MM.1S (cell line): Measurements from ENCODE around the gene FGFR2.

Experiments
- DNase-seq: peaks from one replicate; pipeline ENCODE4 v3.0.0-alpha.2; 2015
- H2AFZ ChIP-seq: fragments of 300-600 bp; sonication (generic); 2 replicates; pipeline ENCODE4 v1.6.0; 2016; ENCODE audit warnings: antibody characterized with exemption, low read length
- H3F3A ChIP-seq: fragments of 300-600 bp; sonication (generic); 2 replicates; pipeline ENCODE4 v1.6.1; 2016; ENCODE audit warnings: mild to moderate bottlenecking, antibody characterized with exemption, low read length, moderate library complexity, mixed read lengths; ENCODE audit not compliant: insufficient read depth
- H3K27ac ChIP-seq: fragments of 300-600 bp; sonication (generic); 2 replicates; pipeline ENCODE4 v1.5.1; 2016; ENCODE audit warnings: mild to moderate bottlenecking, low read length
- H3K27me3 ChIP-seq: fragments of 300-600 bp; sonication (generic); replicated peaks from 2 replicates; pipeline ENCODE4 v1.6.0; 2016; ENCODE audit warnings: low read length; ENCODE audit not compliant: insufficient read depth
- H3K36me3 ChIP-seq: fragments of 300-600 bp; sonication (generic); replicated peaks from 2 replicates; pipeline ENCODE4 v1.6.1; 2016; ENCODE audit warnings: mild to moderate bottlenecking, low read length, mixed read lengths; ENCODE audit not compliant: insufficient read depth
- H3K4me1 ChIP-seq: fragments of 300-600 bp; sonication (generic); 2 replicates; pipeline ENCODE4 v1.6.1; 2016; ENCODE audit warnings: low read length, mixed read lengths
- H3K4me2 ChIP-seq: fragments of 300-600 bp; sonication (generic); 2 replicates; pipeline ENCODE4 v1.6.0; 2016; ENCODE audit warnings: low read depth, low read length
- H3K4me3 ChIP-seq: fragments of 300-600 bp; sonication (generic); 2 replicates; pipeline ENCODE4 v1.5.1; 2016; ENCODE audit warnings: low read length, mixed read lengths
- H3K79me2 ChIP-seq: fragments of 300-600 bp; sonication (generic); 2 replicates; pipeline ENCODE4 v1.6.1; 2016; ENCODE audit warnings: mixed run types, low read length, mixed read lengths
- H3K9ac ChIP-seq: fragments of 300-600 bp; sonication (generic); 2 replicates; pipeline ENCODE4 v1.6.1; 2016; ENCODE audit warnings: low read length, mixed read lengths
- H3K9me2 ChIP-seq: fragments of 300-600 bp; sonication (generic); replicated peaks from 2 replicates; pipeline ENCODE4 v1.6.1; 2016; ENCODE audit warnings: mild to moderate bottlenecking, low read length, mixed read lengths; ENCODE audit not compliant: insufficient read depth
- H3K9me3 ChIP-seq: fragments of 300-600 bp; sonication (generic); replicated peaks from 2 replicates; pipeline ENCODE4 v1.6.1; 2016; ENCODE audit warnings: mild to moderate bottlenecking, low read length, mixed read lengths; ENCODE audit not compliant: insufficient read depth
- H4K20me1 ChIP-seq: fragments of 300-600 bp; sonication (generic); 2 replicates; pipeline ENCODE4 v1.6.1; 2016; ENCODE audit warnings: mild to moderate bottlenecking, low read length, moderate library complexity, mixed read lengths; ENCODE audit not compliant: insufficient read depth
- EZH2 ChIP-seq: fragments of 300-600 bp; sonication (generic); optimal IDR thresholded peaks from 2 replicates; pipeline ENCODE3; 2017; ENCODE audit warnings: low read depth, mild to moderate bottlenecking, antibody characterized with exemption, low read length, mixed read lengths
- EZH2phosphoT487 ChIP-seq: fragments of 300-600 bp; sonication (generic); IDR thresholded peaks from 2 replicates; pipeline ENCODE4 v1.6.1; 2018; ENCODE audit warnings: antibody characterized with exemption, low read length
- TF ChIP-seq, protein P1 (sequence below): fragments of 300-600 bp; sonication (generic); IDR thresholded peaks from 2 replicates; pipeline ENCODE4 v1.5.1; 2016; ENCODE audit warnings: antibody characterized with exemption, low read length, mixed read lengths

FGFR2 gene

DNA sequence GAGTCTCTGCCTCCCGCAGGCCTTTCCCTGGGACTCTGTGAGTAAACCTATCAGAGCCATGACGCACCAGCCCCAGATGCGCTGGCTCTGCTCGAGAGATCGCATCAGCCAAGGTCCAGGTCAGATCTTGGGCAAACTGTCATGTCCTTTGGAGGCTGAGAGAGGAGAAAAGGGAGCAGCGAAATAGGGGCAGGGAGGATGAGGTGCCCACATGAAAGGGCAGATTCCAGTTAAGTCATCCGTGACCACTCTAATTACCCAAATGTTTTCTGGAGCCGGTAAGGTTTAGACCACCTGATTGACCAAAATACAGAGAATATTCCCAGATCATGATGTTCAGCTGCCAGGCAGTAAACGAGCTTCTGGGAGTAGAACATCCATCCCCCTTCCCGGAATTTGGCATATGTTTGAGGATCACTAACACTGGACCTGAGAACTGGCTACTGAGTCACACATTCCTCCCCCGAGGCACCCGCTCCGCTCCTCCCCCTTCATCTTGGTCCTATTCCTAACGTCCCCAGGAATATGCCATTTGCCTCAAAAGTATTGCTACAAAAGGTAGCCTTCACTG, 88.0 kb downstream of the FGFR2 start:
- Histone ChIP-seq H2AFZ (no peak overlapping the region), H3K79me2 (no peaks in the 10 kb centered on the region), H3K27ac (no peak overlapping the region), H3K9me2 (no peaks in the 10 kb centered on the region), H3K27me3 (no peaks in the 10 kb centered on the region), H3K4me3 (no peak overlapping the region), H3K36me3 (no peaks in the 10 kb centered on the region), H3K9me3 (no peaks in the 10 kb centered on the region), H3K4me1 (peaks cover 24% of the 10 kb centered on the region), H3F3A (peaks cover 15% of the 10 kb centered on the region), H3K9ac (no peak overlapping the region), H3K4me2 (no peak overlapping the region), H4K20me1 (no peaks in the 10 kb centered on the region)
- no peak for TF ChIP-seq EZH2
- TF ChIP-seq, protein P1, sequence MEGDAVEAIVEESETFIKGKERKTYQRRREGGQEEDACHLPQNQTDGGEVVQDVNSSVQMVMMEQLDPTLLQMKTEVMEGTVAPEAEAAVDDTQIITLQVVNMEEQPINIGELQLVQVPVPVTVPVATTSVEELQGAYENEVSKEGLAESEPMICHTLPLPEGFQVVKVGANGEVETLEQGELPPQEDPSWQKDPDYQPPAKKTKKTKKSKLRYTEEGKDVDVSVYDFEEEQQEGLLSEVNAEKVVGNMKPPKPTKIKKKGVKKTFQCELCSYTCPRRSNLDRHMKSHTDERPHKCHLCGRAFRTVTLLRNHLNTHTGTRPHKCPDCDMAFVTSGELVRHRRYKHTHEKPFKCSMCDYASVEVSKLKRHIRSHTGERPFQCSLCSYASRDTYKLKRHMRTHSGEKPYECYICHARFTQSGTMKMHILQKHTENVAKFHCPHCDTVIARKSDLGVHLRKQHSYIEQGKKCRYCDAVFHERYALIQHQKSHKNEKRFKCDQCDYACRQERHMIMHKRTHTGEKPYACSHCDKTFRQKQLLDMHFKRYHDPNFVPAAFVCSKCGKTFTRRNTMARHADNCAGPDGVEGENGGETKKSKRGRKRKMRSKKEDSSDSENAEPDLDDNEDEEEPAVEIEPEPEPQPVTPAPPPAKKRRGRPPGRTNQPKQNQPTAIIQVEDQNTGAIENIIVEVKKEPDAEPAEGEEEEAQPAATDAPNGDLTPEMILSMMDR: no peak
- no peak for TF ChIP-seq EZH2phosphoT487
- DNase-seq: no peak

DNA sequence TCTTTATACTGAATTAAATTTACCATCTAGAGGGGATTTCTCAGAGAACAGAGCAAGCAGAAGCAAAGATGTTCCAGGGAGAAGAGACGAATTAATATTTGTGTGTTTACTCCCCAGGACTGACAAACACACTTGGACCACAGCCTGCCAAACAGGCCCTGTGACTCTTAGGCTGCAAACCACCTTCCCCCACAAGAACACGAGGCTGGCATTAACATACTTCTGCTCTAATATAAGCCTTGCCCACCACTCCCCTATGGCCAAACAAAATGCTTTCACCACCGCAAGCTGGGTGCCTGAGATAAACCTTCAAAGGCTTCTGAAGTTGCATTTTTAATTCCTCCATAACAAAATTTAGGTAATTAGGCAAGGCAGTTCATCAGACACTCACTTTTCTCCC, 88.4 kb downstream of the FGFR2 start:
- TF ChIP-seq EZH2phosphoT487 (no peak), EZH2 (no peak)
- TF ChIP-seq, protein P1: no peak
- H3K9me2 ChIP-seq: no peaks in the 10 kb centered on the region
- no peaks in the 10 kb centered on the region for H3K36me3 ChIP-seq
- H3K9ac ChIP-seq: no peak overlapping the region
- peaks cover 19% of the 10 kb centered on the region for H3K4me1 ChIP-seq
- no peak overlapping the region for H2AFZ ChIP-seq
- no peak overlapping the region for H3K4me2 ChIP-seq
- H3K4me3 ChIP-seq: no peak overlapping the region
- H4K20me1 ChIP-seq: no peaks in the 10 kb centered on the region
- no peaks in the 10 kb centered on the region for H3K79me2 ChIP-seq
- H3K9me3 ChIP-seq: no peaks in the 10 kb centered on the region
- no peaks in the 10 kb centered on the region for H3K27me3 ChIP-seq
- H3K27ac ChIP-seq: no peak overlapping the region
- peaks cover 11% of the 10 kb centered on the region; the same call in 1 of the 2 replicates for H3F3A ChIP-seq
- DNase-seq: no peak

DNA sequence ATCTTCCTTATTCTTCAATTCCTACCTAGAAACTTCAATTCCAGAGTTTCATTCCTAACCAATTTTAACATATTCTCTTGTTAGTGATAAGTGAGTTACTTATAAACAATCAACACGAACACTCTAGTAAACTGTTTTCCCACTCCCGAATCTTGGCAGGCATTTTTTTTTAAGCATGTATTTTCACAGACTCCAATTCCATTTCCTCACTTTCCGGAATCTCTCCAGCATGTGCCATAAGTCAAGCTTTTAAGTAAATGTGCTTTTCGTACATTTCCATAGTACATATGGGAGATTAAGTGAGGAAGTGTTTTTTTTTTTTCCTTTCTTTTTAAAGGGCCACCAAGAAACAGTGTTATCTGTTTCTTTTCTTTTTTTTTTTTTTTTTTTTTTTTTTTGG, 89.1 kb downstream of the FGFR2 start:
- Histone ChIP-seq H2AFZ (no peak overlapping the region), H3K27ac (no peak overlapping the region), H3K4me1 (peaks cover 12% of the 10 kb centered on the region), H3K36me3 (no peaks in the 10 kb centered on the region), H3K9me2 (no peaks in the 10 kb centered on the region), H3K79me2 (no peaks in the 10 kb centered on the region), H4K20me1 (no peaks in the 10 kb centered on the region), H3K9me3 (no peaks in the 10 kb centered on the region), H3K4me3 (no peak overlapping the region), H3K4me2 (no peak overlapping the region), H3K27me3 (no peaks in the 10 kb centered on the region), H3F3A (peaks cover 4% of the 10 kb centered on the region; the same call in 1 of the 2 replicates), H3K9ac (no peak overlapping the region)
- DNase-seq: no peak
- TF ChIP-seq, protein P1: no peak
